RCC 7860 (cell line): ENCODE data around the gene SNRPA1.

Experiments
- DNase-seq: peaks from one replicate; pipeline ENCODE4 v3.0.0-alpha.2; 2015; ENCODE audit warnings: low spot score
- FAIRE-seq: peaks from 2 replicates; lab custom pipeline; 2012; peaks lifted over from hg19 to GRCh38; lab: Jason Lieb, UNC

SNRPA1 gene

GRCh38 chr15:101320501-101321052 lies 25.5 kb upstream of the SNRPA1 start:
- DNase-seq = no peak

GRCh38 chr15:101318839-101319238 lies 23.8 kb upstream of the SNRPA1 start:
- DNase-seq (no peak), FAIRE-seq (no peak)

More at GRCh38 chr15:101320501-101321052, 25.5 kb upstream of the SNRPA1 start:
- no peak for FAIRE-seq

GRCh38 chr15:101318147-101318819 lies 23.2 kb upstream of the SNRPA1 start:
- DNase-seq = no peak
- FAIRE-seq = no peak

GRCh38 chr15:101317336-101317872 lies 22.4 kb upstream of the SNRPA1 start:
- DNase-seq = no peak
- no peak for FAIRE-seq

- FAIRE-seq (no peak), DNase-seq (no peak)
These were observed 21.5 kb upstream of the SNRPA1 start for GRCh38 chr15:101316529-101316928.

- FAIRE-seq = no peak
- DNase-seq = no peak
These were observed 20.7 kb upstream of the SNRPA1 start for GRCh38 chr15:101315736-101316135.

- FAIRE-seq (no peak), DNase-seq (no peak)
These were observed 19.5 kb upstream of the SNRPA1 start for GRCh38 chr15:101314336-101315125.

GRCh38 chr15:101313041-101313761 lies 18.2 kb upstream of the SNRPA1 start:
- no peak for DNase-seq
- no peak for FAIRE-seq

GRCh38 chr15:101310508-101310907 lies 15.5 kb upstream of the SNRPA1 start:
- FAIRE-seq = no peak
- DNase-seq = no peak

GRCh38 chr15:101310161-101310480 lies 15.1 kb upstream of the SNRPA1 start:
- DNase-seq (no peak), FAIRE-seq (no peak)

- DNase-seq (no peak), FAIRE-seq (no peak)
These were observed 14.6 kb upstream of the SNRPA1 start for GRCh38 chr15:101309436-101310160.

- no peak for FAIRE-seq
- DNase-seq = no peak
These were observed 13.8 kb upstream of the SNRPA1 start for GRCh38 chr15:101308604-101309435.

GRCh38 chr15:101307897-101308603 lies 13.0 kb upstream of the SNRPA1 start:
- no peak for FAIRE-seq
- no peak for DNase-seq

GRCh38 chr15:101307048-101307896 lies 12.2 kb upstream of the SNRPA1 start:
- no peak for DNase-seq
- FAIRE-seq = no peak

GRCh38 chr15:101306341-101307047 lies 11.4 kb upstream of the SNRPA1 start:
- no peak for FAIRE-seq
- DNase-seq = no peak

GRCh38 chr15:101305820-101306255 lies 10.8 kb upstream of the SNRPA1 start:
- DNase-seq (no peak), FAIRE-seq (no peak)

- FAIRE-seq = no peak
These were observed 8.4 kb upstream of the SNRPA1 start for GRCh38 chr15:101303408-101303807.

More at GRCh38 chr15:101303408-101303807, 8.4 kb upstream of the SNRPA1 start:
- no peak for DNase-seq
